NCI-H2029 treated with DMSO at 0.1 percent for 48 hours (cell line): ENCODE data around the gene USP40.

Experiments used
- DNase-seq: peaks from one replicate; lab custom pipeline; 2025; lab: John Stamatoyannopoulos, UW

USP40 gene

GRCh38 chr2:233458031-233458610, 108.5 kb downstream of the USP40 start:
- no peak for DNase-seq

DNA sequence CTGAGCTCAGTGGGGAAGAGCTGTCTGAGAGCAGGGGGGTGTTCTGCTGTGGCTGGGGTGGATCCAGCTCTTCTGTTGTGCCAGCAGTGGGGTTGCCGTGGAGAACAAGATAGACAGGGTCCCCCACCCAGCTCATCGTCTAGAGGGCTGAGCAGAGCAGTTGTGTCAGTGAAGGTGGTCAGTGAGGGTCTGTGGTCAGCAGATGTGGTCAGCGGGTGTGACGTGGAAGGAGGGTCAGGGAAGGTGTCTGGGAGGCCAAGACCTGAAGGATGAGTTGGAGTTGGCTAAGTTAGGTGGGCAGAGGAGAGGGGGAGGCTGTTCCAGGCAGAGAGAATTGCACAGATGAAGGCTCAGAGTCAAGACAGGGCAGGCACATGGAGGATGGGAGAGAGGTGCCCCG, 109.2 kb downstream of the USP40 start:
- DNase-seq = no peak

GRCh38 chr2:233456934-233457333, 109.6 kb downstream of the USP40 start:
- no peak for DNase-seq

GRCh38 chr2:233456111-233456510, 110.5 kb downstream of the USP40 start:
- DNase-seq = no peak

DNA sequence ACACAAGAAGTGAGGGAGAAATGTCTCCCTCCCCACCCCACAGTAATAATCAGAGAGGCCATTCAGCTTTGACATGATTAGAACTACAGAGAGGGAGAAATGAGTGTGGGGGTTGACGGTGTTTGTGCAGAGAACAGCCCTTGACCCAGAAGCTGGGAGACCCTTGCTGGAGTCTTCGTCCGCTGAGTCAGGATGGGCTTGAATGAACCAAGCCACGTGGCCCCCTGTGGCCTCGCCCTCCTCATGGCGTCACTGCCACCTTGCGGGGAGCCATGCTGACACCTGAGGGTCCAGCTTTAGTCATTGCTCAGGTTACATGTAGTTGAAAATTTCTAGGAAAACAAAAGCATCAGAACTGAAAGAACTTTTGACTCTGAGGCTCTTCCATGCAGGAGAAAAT, 111.1 kb downstream of the USP40 start:
- no peak for DNase-seq

- DNase-seq = no peak
Observed at GRCh38 chr2:233455006-233455405, 111.6 kb downstream of the USP40 start.

DNA sequence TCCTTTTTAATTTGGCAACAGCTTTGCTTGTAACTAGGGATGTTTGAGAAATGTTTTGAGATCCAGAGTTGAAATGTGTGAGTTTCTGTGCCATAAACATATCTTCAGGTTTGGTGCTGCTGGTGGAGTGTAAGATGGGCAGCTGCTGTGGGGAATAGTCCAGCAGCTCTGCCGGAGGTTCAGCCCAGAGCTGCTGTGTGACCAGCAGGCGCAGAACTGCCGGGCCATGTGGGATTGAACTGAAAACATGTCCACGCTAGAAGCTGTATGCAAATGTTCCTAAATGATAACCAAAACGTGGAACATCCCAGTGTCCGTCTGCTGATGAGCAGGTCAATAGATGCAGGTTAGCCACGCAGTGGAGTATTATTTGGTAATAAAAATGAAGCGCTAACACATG, 112.7 kb downstream of the USP40 start:
- no peak for DNase-seq

DNA sequence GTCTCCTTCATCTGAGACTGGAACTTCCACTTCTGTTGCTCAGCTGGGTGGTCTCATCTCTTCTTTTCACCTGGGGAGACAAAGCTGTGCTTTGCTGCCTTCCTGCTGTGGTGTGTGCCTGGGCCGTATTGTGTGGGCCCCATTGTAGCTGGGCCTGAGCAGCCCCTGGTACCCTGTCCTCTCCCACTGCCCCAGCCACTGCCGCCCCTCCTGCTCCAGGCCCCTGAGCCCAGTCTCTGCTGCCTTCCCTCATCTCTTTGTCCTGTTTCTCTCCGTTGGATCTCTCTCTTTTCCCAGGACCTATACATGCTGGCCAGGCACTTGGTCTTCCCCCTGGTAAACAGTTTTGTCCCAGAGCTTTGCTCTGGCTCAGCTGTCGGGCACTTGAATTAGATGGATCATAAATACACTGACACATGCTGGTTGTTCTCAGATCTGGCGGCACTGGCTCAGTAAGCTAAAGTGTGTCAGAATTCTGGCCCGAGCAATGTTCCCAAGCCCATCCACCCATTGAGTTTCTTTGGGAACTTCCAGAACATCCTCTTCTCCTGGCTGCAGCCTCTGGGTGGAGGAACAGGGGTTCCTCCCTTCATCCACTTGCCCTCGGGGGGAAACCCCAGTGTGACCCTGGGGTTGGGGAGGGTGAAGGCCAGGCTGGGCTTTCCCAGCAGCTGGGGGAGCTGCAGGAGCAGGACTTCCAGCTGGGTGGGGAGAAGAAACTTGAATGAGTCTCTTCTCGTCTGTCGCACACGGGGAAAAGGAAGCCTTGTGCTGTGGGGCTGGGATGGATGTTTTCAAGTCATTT, 113.3 kb downstream of the USP40 start:
- DNase-seq = no peak

- no peak for DNase-seq
Observed at GRCh38 chr2:233451950-233452349, 114.6 kb downstream of the USP40 start.

GRCh38 chr2:233450864-233451575, 115.6 kb downstream of the USP40 start:
- DNase-seq = no peak

GRCh38 chr2:233449921-233450863, 116.4 kb downstream of the USP40 start:
- no peak for DNase-seq

DNA sequence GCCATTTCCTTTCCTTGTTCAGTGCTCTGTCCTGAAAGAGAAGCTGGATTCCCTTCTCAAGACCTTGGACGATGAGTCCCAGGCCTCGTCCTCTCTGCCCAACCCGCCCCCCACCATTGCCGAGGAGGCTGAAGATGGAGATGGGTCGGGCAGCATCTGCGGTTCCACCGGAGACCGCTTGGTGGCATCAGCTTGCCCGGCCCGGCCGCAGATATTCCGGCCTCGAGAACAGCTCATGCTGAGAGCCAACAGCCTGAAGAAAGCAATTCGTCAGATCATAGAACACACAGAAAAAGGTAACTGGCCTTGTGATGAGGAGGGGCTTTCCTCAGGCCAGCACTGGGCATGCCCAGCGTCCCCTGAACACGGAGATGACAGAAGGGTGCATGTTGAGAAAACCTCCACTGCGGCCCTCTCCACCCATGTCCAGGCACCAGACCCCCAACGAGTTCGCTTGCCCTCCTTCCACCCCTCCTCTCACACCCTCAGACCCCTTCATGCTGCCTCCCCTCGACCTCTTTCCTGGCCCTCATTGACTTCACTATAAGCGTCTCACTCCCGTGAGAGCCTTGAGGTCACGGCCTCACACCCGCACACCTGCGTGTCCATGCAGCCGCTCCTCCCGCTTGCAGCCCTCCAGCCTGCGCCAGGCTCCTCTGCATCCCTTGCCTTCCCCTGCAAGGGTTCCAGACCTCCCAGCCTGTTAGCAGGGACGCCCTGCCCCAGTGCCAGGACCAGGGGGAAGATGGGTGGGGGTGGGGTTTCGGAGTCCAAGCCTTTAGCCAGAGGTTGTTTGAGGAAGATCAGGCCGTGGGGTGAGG, 117.3 kb downstream of the USP40 start:
- no peak for DNase-seq

GRCh38 chr2:233448575-233448974, 118.0 kb downstream of the USP40 start:
- DNase-seq = no peak

- DNase-seq = no peak
Observed at GRCh38 chr2:233448220-233448559, 118.4 kb downstream of the USP40 start.

- DNase-seq = no peak
Observed at GRCh38 chr2:233447506-233448219, 118.9 kb downstream of the USP40 start.

- DNase-seq = no peak
Observed at GRCh38 chr2:233446606-233447305, 119.8 kb downstream of the USP40 start.

DNA sequence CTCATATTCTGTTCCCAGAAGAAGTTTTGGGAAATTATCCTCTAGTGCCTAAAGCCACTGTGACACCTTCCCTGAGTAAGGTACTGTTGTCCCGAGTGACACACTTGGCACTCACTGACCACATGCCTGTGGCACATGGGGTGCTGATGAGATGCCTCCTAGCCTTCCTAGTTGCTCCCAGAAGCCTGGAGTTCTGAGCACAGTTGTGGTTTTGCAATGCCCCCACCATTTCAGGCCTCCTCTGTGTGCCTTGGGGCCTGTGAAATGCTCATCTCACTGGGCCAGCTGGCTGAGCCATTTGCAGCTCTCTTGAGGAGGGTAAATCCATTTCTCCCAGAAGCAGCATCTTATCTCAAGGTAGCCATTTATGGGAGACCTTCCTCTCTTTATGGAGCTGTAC, 120.5 kb downstream of the USP40 start:
- DNase-seq = no peak

GRCh38 chr2:233445152-233445830, 121.3 kb downstream of the USP40 start:
- no peak for DNase-seq

DNA sequence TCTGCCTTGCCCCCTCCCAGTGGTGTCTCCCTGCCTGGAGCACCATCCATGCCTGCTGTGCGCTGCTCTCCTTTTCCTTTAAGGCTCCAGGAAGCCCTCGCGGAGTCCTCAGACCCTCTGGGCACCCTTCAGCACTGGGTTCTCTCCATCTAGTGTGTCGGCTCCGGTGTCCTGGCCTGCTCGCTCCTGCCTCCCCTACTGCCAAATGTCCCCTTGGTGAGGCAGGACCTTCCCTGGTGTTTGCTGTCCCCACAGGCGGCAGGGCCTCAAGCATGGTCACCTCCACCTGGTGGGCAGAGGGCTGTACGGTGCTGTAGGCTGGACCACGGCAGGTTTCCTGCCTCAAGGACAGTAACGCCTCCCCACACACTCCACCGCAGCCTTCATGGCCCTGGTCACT, 122.1 kb downstream of the USP40 start:
- no peak for DNase-seq
